Stimulated activated CD4-positive, alpha-beta T cell treated with anti-CD3 and anti-CD28 coated beads, TNF-alpha, amount 100 ng/mL, for 24 hours (primary cell): ENCODE measurements around the gene PRKCD.

Experiments
- DNase-seq, 3 experiments: peaks; one replicate each; pipeline ENCODE4 v3.0.0-alpha.2; 2020; ENCODE audit warnings: low read depth in 3 of 3

The PRKCD gene

DNA sequence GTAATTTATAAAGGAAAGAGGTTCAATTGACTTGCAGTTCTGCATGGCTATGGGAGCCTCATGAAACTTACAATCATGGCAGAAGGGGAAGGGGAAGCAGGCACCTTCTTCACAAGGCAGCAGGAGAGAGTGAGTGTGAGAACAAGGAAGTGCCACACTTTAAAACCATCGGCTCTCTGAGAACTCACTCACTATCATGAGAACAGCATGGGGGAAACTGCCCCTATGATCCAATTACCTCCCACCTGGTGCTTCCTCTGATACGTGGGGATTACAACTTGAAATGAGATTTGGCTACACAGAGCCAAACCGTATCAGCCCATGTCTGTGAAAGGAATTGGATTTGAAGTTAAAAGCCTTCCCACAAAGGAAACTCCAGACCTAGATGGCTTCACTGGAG is 55.7 kb downstream of the PRKCD start:
- no peak for DNase-seq

DNA sequence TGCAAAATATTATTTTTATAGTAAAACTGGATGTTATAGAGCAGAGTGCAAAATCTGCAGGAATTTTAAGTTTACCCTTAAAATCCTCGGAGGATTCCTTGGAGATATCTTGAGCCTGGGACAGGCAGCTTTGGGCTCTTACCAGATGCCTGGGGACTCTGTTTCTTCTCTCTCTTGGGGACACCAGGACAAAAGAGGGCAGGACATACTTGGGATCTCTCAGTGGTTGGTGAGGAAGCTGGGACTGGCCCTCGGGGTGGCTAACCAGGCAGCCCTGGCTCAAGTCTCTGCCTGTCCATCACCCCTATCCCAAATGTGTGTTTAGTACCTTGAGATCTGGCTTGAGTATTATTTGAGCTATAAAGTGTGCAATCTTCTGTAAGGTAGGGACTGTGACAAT is 56.2 kb downstream of the PRKCD start:
- DNase-seq: no peak

DNA sequence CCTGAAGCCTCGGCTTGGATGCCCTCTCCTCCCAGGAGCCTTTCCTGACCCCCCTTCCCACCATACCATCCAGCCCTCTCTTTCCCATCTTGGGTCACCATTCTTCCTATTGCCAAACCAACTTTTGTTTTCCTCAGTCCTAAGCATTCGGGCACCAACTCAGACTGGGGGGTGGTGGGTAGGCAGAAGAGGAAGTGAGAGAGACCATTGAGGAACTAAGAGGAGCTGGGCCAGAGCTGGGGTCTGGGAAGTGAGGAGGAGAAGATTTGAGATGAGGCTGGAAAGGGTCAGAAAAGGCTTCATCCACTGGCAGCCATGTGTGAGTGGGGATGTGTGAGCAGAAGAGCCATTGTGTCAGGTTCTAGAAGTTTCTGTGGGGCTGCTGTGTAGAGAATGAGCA is 57.1 kb downstream of the PRKCD start:
- no peak for DNase-seq

GRCh38 chr3:53219895-53220483 is 59.0 kb downstream of the PRKCD start:
- peak; percentile 58 to 83 (median 64) for DNase-seq

GRCh38 chr3:53221345-53221744 is 60.3 kb downstream of the PRKCD start:
- no peak for DNase-seq

GRCh38 chr3:53221827-53222182 is 60.8 kb downstream of the PRKCD start:
- DNase-seq: no peak

DNA sequence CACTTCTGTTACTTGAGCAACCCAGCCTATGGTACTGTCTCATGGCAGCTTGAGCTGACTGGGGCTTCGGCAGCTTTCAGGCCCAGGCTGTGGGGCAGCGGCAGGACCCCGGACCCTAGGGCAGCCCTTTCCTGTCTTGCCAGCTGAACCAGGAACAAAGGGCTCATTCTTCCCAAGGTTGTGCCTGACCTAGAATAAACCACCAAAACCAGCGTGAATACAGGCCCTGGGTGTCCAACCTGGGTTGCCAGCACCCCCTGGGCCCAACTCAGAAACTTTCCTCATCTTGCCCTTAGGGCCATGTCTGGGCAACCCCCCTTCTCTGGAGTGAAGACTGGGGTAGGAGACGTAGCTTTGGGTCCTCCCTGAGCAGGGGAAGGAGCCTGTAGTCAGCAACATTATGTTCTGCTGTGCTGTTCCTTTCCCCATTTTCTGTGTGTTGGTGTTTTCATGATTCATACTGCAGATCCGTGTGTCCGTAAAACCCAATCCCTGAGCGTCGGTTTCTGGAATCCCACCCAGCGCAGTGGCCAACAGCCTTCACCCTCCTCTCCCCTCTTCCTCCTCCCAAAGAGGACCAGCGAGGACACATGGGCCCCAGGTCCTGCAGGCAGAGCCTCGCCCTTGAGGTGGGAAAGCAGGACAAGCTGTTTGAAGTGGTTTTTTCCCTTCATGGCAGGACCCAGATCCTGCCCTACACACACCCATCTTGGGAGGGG is 61.3 kb downstream of the PRKCD start:
- no peak for DNase-seq

DNA sequence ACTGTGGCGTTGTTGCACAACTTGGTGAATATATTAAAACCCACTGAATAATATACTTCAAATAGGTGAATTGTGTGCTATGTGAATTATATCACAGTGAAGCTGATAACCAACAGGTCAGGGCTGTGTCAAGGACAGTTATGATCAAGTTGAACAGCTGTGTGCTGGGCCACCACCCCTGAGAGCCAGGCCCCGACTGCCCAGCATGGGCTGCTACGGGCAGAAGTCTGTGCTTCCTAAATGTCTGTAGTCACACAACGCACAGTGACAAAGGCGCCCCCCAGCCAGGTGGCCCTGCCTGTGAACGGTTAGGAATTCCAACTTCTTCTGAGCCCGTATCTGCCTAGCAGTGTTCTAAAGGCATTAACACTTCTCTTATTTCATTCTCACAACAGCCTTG is 62.0 kb downstream of the PRKCD start:
- DNase-seq: no peak

- DNase-seq: no peak
These were observed 62.5 kb downstream of the PRKCD start for GRCh38 chr3:53223541-53223966.

DNA sequence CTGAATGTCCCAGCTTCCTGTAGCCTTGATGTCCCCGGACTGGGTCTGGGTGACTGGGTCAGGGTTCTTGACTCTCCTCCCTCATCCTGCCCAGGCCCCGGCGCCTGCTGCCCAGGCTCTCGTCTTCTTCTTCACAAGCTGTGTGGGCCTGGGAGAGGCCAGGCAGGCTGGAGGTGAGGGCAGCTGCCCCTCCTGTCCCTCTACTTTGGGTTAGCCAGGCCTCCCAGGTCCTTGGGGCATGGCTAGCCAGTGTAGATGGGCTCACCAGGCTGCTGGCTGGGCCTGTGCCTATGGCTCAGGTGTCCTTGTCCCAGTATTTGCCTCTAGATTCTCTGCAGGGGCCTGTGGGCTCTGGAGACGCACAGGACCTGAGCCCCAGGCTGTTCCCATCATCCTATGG is 63.0 kb downstream of the PRKCD start:
- no peak for DNase-seq

GRCh38 chr3:53224536-53224935 is 63.5 kb downstream of the PRKCD start:
- no peak for DNase-seq

DNA sequence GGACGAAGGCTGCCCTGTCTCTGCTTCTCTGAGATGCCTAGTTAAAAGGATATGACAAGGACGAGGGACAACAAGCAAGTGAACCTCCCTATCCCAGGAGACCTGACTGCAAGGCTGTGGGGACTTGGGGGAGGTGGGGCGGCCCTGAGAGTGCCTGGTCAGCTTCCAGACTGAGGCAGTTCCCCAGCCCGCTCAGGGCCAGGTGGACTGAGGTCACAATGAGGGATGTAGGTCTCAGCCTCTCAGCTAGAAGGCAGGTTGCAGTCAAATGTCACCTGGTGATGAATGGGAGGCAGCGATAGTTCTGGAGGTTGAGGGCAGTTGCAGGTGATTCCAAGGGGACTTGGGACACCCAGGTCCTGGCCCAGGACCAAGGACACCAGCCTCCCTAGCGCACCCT is 64.2 kb downstream of the PRKCD start:
- no peak for DNase-seq

DNA sequence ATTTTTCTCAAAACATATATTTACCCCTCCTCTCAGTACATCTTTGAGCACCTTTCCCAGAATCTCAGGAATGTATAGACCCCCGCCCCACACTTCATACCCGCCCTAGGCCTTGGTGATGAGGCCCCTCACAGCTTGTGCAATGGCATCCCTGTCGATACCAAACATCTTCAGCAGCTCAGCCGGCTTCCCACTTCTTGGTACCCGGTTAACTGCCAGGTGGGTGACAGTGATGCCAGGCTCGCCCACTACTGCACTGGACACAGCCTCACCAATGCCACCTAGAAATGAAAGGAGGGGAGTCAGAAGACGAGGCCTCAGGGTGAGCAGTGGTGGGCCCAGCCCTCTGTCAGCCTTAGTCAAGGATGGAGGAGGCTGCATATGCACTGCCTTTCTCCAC is 64.6 kb downstream of the PRKCD start:
- DNase-seq: no peak

DNA sequence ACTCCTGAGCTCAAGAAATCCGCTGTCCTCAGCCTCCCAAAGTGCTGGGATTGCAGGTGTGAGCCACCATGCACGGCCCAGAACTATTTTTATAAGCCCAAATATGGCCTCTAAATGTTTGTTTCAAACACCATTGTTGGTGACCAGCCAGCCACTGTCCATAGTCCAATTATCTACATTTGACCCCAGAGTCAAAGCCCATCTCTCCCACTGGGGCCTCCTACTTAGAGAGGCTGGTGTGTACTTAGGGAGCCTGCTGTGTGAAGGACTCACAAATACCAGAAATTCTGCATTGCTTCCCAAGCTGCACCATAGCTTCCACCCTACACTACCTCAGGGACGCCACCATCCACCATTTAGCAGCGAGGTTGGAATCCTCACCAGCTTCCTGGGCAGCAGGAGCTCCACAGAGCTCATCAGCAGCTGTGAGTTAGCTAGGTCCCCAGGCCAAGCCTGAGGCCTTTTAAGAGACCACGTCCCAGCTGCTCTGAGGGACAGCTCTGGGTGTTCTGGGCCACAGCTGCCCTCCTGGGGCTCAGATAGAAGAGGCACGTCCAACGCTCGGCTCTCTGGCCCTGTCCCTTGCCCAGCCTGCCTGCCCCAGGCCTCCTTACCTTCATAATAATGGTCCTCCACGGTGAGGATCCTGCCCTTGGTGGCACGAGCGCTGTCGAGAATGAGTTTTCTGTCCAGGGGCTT is 65.3 kb downstream of the PRKCD start:
- DNase-seq: no peak

GRCh38 chr3:53226841-53227407 is 65.9 kb downstream of the PRKCD start:
- DNase-seq: no peak

DNA sequence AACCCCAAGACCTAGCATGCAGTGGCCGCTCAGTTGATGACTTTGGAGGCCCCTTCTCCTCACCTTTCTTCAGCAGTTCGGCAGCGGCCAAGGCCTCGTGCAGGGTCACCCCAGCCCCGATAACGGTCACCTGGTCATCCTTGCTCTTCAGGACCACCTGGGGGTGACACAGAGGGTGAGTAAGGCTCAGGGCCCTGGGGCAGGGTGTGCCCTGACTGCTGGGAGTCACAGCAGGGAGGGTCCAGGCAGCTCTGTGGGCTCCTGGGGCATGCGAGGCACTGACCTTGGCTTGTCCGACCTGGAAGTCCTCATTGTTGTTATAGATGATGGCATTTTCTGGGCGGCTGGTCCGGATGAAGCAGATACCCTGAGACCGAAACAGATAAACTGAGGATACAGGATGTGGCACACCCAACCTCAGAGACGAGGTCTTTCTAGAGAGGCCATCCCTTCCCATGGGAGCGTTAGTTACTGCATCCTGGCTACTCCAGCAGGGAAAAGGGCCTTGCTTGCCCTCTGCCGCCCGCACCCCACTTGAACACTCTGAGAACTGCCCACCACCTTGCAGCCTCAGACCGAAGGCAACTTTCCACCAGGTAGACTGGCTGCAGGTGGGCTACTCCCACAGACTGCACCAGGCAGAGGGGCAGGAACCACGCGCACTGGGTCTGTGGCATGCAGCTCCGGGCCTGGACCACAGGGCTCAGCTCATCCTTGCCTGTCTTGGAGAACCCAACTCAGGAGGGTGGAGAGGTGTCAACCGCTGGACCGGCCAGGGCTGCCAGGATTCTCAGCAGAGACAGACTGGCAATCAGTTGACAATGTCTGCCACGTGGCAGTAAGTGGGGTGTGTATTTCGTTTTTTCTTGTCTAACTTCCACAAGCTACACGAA is 67.2 kb downstream of the PRKCD start:
- DNase-seq: no peak

DNA sequence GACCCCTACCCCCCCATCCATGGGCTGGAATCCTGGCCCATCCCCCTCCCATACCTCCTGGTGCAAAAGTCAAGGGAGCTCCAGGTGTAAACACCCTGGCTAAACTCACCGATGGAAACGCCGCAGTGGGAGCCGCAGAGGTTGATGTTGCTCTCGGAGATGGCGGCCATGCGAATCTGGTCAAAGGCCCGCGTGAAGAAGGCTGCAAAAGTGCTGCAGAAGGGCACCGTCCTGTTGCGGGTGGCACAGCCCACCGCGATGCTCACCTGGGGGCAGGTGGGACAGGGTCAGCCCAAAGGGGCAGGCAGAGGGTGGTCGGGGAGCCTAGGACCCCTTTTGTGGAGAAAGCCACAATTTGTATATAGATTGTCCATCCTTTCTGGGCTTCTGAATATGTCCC is 68.2 kb downstream of the PRKCD start:
- DNase-seq: no peak

DNA sequence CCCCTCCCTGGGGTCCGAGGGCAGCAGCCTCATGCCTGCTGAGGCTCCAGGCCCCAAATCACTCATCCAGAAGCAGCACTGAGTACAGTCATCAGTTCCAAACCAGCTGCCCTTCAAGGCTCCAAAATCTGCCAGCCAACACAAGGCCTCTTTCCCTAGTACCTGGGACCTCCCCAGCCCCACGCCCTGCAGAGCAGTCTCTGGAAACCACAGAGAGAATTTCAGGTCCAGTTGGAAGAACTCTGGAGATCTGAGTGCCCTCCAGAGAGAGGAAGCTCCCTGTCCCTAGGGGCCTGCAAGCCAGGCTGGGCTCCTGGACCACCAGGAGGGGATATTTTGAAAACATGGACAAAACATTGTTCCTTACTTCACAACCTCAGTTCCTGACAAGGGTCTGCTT is 68.6 kb downstream of the PRKCD start:
- no peak for DNase-seq

DNA sequence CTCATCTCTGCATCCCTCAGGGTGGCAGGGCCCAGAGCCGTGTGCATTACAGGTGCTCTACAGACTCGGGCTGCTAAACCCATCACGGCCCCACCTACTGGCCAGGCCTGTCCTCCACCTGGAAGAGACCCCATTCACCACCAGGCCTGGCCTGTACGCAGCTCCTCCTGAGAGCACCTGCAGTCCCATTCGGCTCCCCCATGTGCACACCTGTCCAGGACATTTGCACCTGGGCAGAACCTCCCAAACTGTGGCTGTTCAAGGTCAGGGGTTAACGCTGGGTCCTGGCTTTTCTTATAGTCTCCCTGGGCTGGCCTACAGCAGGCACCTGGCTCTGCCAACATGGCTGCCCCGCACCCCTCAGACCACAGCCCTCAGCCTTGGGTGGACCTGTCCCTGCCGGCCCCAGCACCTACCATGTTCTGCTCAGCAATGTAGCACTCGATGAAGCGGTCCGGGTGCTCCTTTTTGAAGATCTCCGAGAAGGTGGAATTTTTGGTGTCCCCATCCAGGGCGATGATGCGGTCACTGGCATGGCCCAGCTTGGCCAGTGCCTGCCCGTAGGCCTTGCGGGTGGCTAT is 69.1 kb downstream of the PRKCD start:
- DNase-seq: no peak

- no peak for DNase-seq
These were observed 69.8 kb downstream of the PRKCD start for GRCh38 chr3:53230789-53231188.
